ENCODE measurements around the gene DEAF1. TPM values are rescaled to one million over a fixed set of nuclear protein-coding genes. Genes with fewer than 3 reads are reported as not detected.
"Not testable (repeated sequence)": the region's sequence is repeated elsewhere in the genome, so short reads cannot be mapped to it uniquely, and the experiment has no call there.

DEAF1 gene
- total RNA-seq, 2 donors from 2014 or later, result 19.2 to 21.1 TPM

DNA sequence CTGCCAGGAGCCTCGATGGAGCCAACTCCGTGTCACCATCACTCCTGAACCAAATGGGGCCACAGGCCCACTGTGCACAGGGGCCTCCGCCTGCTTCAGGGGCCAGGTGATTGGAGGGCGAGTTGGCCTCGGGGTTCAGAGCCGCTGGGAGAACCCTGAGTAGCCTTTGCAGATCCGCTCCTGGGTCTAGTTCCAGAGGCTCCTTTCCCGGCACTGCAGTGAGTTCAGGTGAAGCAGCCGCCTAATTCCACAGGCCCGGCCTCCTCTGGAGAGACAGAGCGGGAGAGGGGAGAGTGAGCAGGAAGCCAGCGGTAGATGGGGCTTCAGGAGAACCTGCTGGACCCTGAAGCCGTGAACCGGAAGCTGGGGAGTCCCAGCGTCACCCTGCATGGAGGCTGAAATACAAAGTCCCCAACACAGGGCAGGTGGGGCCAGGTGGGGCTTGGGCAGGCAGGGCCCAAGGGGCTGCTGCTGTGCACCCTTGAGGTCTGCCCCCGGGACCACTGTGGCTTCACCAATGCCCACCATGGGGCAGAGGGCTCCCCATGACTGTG lies 35.4 kb downstream of the DEAF1 start:
- ATAC-seq (no peak), DNase-seq (no peak)
- intact Hi-C loops (cut with DNase I), result loop anchor here (5.0 kb wide), 1 partner anchor 63 kb away; no protein-coding TSS in a partner anchor

DNA sequence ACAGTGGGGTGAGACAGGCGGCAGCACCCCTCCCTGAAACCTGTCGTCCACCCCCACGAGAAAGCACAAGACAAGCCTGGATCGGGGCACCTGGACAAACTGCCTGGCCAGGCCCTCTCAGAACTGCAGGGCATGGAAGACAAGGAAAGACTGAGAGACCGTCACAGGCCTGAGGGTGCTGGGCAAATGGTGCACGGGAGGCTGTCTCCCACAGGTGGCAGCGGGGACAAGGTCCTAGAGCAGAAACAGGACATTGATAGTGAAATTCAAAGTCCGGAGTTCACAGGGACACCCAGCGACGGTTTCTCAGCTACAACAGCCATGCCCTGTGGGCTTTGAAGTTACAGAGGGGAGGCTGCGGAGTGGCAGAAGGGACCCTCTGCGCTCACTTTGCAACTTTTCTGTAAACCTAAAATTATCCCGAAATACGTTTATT lies 37.3 kb downstream of the DEAF1 start:
- intact Hi-C loops (cut with DNase I), result no loop called here
- ATAC-seq, result no peak
- DNase-seq, result no peak

DNA sequence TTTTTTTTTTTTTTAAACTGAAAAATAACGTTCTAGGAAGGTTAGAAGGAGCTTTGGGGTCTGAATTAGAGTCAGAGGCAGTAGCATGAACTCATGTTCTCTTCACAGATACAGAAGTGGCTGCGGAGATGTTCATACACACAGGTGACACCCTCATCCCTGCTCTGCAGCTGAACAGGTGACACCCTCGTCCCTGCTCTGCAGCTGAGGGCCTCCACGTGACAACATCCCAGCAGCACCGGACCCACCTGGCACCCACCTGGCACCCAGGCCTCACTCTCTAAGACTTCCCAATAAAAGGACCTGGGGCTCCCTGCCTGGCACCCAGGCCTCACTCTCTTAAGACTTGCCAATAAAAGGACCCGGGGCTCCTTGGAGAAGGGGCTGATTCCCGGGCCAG lies 38.2 kb downstream of the DEAF1 start:
- ATAC-seq, result no peak
- intact Hi-C loops (cut with DNase I), result no loop called here
- no peak for DNase-seq

DNA sequence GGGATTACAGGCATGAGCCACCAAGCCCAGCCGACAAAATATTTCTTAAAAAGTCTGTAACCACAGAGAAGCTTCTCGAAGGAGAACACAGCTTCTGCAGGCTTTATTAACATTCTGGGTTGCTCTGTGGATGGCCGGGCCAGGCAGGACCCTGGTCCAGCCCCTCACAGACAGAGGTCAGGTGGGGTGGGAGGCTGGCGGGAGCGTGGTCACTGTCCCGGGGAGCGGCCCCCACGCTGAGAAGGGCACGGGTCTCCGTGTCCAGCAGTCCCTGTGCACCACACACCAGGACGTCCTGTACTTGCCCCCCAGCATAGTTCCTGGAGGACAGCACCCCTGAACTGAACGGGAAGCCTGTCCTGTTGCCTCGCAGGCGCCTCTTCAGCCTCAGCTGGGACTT lies 38.6 kb downstream of the DEAF1 start:
- DNase-seq (no peak), ATAC-seq (no peak)
- intact Hi-C loops (cut with DNase I), result no loop called here

DNA sequence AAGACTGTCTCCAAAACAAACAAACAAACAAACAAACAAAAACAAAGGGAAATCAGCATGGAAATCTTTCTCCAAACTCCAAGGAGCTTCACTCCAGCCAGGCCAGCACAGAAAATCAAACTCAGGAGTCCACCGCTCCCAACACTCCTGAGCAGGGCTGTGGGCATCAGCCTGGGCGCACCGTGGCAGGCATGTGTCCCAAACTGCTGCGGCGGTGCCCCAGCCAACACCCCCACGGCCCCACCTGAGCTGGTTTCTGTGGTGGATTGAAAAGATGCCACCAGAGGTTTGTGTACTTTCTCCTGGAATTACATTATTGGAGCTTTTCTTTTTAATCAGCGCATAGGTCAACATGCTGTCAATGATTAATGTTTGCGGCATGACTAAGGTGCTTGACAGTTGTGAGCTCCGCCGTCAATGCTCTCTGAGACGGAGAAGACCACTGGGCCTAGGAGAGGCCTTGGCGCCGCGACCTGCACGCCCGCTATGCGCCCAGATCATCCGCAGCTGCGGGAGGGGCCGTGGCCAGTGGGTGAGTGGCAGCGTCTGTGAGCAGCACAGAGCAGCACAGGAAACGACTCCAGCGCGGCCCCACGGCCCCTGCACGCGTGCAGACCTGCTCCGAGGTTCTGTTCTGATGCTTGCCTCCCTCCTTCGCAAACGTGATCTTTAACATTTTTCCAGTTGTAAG lies 39.8 kb downstream of the DEAF1 start:
- no peak for DNase-seq
- intact Hi-C loops (cut with DNase I), result no loop called here
- ATAC-seq, result no peak

DNA sequence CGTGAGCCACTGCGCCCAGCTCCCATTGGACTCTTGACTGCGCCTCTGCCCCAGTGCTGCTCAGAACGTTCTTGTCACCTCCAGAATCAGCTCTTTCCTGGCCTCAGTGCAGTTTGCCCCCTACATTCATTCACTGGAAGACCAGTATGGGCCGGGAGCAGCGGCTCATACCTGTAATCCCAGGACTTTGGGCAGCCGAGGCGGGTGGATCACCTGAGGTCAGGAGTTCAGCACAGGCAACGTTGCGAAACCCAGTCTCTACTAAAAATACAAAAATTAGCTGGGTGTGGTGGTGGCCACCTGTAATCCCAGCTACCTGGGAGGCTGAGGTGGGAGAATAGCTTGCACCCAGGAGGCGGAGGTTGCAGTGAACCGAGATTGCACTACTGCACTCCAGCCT lies 40.6 kb downstream of the DEAF1 start:
- ATAC-seq; DNase-seq; intact Hi-C loops (cut with DNase I): not testable (repeated sequence)

DNA sequence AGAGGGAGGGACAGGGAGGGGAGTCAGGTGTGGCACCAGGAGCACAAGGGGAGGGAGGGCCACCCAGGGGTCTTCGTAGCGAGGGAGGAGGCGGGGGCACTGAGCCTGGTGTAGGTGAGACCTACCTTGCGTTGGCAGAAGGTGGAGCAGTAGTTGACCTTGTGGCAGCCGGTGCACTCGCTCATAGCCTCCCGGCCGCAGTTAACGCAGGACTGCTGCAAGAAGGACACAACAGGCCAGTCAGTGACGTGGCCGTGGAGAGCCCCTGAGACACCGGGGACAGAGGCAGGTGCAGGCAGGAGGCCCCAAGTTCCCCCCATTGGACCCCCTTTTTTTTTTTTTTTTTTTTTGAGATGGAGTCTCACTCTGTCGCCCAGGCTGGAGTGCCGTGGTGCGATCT lies 41.2 kb downstream of the DEAF1 start:
- no peak for ATAC-seq
- intact Hi-C loops (cut with DNase I), result no loop called here
- no peak for DNase-seq

DNA sequence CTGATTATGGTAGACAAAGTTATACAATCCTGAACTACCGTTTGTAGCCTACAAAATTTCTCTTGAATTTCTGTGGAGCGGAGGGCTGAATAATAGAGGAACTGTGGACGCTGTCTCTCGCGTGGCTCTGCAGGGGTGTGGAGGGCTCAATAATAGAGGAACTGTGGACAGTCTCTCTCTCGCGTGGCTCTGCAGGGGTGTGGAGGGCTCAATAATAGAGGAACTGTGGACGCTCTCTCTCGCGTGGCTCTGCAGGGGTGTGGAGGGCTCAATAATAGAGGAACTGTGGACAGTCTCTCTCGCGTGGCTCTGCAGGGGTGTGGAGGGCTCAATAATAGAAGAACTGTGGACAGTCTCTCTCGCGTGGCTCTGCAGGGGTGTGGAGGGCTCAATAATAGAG lies 41.9 kb downstream of the DEAF1 start:
- ATAC-seq; DNase-seq; intact Hi-C loops (cut with DNase I): not testable (repeated sequence)

DNA sequence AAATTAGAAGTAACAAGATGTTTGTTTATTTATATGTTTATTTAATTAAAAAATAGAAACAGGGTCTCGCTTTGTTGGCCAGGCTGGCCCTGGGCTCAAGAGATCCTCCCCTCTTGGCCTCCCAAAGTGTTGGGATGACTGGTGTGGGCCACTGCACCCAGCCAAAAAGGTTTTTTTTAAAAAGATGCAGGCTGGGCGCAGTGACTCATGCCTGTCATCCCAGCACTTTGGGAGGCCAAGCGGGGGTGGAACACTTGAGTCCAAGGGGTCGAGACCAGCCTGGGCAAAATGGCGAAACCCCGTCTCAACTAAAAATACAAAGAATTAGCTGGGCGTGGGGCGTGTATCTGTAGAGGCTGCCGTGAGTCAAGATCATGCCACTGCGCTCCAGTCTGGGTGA lies 44.5 kb downstream of the DEAF1 start:
- intact Hi-C loops (cut with DNase I), result no loop called here
- DNase-seq, result no peak
- no peak for ATAC-seq

DNA sequence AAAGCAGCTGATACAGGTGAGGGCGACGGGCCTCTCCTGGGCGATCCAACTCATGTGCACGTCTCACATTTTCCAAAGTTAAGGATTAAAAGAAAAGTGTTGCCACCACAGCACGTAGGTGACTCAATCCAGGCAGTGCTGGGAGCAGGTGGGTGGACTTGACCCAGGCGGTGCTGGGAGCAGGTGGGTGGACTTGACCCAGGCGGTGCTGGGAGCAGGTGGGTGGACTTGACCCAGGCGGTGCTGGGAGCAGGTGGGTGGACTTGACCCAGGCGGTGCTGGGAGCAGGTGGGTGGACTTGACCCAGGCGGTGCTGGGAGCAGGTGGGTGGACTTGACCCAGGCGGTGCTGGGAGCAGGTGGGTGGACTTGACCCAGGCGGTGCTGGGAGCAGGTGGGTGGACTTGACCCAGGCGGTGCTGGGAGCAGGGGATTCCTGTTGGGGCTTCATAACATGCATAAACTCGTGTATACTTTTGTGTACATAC lies 47.3 kb downstream of the DEAF1 start:
- intact Hi-C loops (cut with DNase I); DNase-seq; ATAC-seq: not testable (repeated sequence)

DNA sequence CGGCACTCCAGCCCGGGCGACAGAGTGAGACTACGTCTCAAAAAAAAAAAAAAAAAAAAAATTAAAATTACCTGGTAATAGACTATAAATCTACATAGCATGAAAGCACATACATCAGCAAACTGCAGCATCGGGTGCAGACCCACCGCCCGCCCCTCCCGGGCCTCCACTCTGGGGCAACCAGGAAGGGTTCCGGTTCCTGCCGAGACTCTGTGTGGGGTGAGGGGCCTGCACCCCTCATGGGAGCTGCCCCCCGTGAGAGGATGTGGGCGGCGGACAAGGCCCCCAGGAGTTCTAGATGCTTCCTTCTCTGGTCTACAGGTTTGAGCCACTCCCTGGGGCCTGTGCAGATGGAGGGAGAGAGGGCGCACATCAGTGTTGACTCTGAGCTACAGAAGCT lies 48.8 kb downstream of the DEAF1 start:
- DNase-seq (no peak), ATAC-seq (no peak)
- intact Hi-C loops (cut with DNase I), result no loop called here

DNA sequence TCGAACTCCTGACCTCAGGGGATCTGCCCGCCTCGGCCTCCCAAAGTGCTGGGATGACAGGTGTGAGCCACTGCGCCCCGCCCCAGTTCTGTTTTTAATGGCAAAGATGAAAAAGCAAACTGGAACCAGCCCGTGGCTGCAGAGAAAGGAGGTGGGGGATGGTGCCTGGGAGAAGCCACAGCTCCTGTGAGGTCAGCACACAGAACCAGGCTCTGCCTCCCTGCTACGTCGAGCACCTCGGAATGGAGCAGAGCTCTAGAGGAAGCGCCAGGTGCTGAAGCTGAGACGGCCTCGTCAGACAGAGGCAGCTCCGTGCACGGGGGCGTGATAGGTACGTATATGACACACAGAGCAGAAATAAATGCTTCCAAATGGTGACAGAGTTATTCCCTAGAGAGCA lies 49.5 kb downstream of the DEAF1 start:
- DNase-seq (no peak), ATAC-seq (no peak)
- intact Hi-C loops (cut with DNase I), result no loop called here

DNA sequence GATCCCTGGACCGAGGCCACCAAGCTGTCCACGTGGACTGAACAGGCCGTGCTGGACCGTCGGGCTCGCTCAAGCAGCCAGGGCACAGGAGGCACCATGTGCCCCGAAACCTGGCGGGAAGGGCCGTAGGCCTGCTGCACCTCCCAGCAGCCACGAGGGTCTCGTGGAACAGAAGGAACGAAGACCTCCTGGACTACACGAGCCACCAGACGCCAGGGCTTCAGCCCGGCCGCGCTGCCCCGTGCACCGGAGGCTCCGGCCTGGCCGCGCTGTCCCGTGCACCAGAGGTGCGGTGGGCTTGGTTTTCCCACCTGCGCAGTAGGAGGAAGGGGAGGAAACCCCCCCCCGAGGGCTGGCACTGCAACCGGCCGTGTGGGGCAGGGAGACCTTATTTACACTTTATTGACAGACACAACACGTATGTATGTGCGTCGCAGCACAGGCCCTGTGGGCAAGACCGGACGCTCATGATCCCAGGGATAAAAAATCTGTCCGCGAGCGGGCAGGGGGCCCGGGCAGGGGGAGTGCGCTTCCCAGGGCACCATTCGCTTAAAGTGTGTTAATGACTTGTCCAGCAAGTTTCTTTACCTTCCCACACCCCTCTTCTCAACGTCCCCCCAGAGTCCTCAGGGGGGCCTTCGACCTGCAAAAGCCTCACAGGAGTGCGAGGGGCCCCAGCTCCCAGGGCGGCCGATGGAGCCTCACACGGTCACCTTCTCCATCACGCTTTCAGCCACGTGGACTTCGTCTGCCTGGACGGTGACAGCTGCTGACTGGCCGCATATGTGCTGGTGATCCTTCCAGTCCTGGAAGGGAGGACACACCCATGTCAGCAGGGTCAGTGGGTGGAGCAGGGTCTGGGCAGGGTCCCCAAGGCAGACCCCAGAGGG lies 50.9 kb downstream of the DEAF1 start:
- intact Hi-C loops (cut with DNase I), result no loop called here
- DNase-seq (no peak), ATAC-seq (no peak)

DNA sequence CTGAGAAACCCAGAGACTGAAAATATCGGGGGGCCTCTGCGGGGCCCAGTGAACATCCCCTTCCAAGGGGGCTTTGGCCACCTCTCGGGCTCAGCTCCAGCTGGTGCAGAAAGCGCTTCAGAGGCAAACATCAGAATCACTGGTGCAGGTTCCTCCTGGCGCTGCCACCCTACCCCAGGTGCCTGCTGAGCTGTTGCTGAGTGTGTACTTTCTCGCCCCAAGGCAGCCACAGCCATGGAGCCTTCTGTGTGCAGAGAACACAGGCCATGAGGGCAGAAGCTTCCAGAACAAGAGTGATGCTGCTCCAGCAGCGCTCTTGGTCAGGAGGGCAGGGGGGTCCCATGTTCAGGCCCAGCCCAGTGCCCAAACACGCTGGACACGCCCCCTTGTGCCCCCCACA lies 51.7 kb downstream of the DEAF1 start:
- ATAC-seq (no peak), DNase-seq (no peak)
- intact Hi-C loops (cut with DNase I), result no loop called here

DNA sequence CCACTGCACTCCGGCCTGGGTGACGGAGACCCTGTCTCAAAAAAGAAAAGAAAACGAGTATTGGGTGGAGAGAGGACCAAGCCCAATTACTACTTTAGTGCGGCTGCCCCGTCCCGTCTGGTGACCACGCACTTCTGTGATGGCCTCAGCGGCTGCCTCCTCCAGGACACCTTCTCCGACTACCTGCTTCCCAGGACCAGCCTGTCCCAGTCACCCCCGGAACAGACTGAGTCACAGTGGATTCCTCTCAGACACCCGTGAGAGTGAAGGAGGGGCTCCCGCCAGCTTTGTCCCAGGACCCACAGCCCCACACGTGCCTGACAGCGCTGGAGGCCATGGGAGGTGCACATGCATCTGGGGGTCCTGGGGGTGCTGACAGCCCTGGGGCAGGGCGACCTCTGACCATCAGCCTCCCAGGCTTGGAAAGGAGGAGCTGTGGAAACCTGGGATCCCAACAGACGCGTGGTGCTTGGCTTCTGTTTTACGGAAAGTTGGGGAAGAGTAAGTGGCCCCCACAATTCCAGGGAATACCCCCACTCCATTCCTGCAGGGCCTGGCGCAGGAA lies 53.1 kb downstream of the DEAF1 start:
- intact Hi-C loops (cut with DNase I), result no loop called here
- no peak for ATAC-seq
- no peak for DNase-seq

DNA sequence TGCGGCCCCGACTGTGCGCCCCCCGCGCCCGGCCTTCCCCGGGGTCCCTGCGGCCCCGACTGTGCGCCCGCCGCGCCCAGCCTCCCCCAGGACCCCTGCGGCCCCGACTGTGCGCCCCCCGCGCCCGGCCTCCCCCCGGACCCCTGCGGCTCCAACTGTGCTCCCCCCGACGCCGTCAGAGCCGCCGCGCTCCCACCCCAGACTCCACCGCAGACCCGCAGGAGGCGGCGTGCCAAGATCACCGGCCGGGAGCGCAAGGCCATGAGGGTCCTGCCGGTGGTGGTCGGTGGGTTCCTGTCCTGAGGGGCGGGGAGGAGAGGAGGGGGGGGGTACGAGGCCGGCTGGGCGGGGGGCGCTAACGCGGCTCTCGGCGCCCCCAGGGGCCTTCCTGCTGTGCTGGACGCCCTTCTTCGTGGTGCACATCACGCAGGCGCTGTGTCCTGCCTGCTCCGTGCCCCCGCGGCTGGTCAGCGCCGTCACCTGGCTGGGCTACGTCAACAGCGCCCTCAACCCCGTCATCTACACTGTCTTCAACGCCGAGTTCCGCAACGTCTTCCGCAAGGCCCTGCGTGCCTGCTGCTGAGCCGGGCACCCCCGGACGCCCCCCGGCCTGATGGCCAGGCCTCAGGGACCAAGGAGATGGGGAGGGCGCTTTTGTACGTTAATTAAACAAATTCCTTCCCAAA lies 54.9 kb downstream of the DEAF1 start:
- DNase-seq (no peak), ATAC-seq (no peak)
- intact Hi-C loops (cut with DNase I), result no loop called here

DNA sequence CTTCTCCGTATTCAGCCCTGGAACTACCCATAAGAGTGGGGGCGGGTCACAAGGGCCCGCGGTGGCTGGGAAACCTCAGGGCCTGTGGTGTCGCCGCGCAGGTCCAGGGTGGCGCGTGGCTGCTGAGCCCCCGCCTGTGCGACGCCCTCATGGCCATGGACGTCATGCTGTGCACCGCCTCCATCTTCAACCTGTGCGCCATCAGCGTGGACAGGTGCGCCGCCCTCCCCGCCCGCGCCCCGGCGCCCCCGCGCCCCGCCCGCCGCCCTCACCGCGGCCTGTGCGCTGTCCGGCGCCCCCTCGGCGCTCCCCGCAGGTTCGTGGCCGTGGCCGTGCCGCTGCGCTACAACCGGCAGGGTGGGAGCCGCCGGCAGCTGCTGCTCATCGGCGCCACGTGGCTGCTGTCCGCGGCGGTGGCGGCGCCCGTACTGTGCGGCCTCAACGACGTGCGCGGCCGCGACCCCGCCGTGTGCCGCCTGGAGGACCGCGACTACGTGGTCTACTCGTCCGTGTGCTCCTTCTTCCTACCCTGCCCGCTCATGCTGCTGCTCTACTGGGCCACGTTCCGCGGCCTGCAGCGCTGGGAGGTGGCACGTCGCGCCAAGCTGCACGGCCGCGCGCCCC lies 55.6 kb downstream of the DEAF1 start:
- ATAC-seq (no peak), DNase-seq (no peak)
- intact Hi-C loops (cut with DNase I), result no loop called here

DNA sequence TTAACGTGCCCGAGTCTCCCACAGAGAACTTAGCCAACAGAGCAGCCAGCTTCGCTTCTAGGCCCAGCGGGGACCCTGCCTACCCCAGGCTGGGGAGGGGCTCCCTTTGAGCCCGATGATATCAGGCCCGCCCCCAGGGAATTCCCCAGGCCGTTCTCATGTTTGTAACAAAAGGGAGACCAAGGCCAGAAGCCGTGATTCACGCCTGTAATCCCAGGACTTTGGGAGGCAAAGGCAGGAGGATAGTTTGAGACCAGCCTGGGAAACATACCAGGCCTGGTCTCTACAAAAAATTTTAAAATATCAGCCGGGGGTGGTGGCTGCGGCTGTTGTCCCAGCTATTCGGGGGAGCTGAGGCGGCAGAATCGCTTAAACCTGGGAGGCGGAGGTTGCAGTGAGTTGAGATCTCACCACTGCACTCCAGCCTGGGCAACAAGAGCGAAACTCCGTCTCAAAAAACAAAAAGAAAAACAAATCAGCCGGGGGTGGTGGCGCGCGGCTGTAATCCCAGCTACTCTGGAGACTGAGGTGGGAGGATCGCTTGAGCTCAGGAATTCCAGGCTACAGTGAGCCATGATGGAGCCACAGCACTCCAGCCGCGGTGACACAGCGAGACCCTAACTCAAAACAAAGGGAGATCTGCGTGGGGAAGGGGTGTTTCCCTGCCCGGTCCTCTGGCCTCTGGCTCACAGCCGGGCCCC lies 56.2 kb downstream of the DEAF1 start:
- intact Hi-C loops (cut with DNase I), result no loop called here
- DNase-seq, result no peak
- no peak for ATAC-seq

Data from left cardiac atrium (tissue), 4 donors.